Activated CD4-positive, alpha-beta T cell treated with anti-CD3 and anti-CD28 coated beads, Interleukin-2, amount 50 U/mL, for 4 hours (primary cell): ENCODE results near the gene PLK2.

Source experiments
- DNase-seq, 2 experiments: peaks; one replicate each; pipeline ENCODE4 v3.0.0-alpha.2; 2020

Gene PLK2

GRCh38 chr5:58460002-58460731 is at the start of gene PLK2:
PLK2 (minus strand) TSS chr5:58460086; CDS start chr5:58459959, 127 bp downstream.
- DNase-seq: peak; percentile 91 to 93

GRCh38 chr5:58507715-58508114 is 47.8 kb upstream of the PLK2 start:
- no peak for DNase-seq

- DNase-seq: no peak
These were observed 46.2 kb upstream of the PLK2 start for GRCh38 chr5:58505971-58506640.

GRCh38 chr5:58505502-58505901 is 45.6 kb upstream of the PLK2 start:
- no peak for DNase-seq

GRCh38 chr5:58504766-58505165 is 44.9 kb upstream of the PLK2 start:
- no peak for DNase-seq

GRCh38 chr5:58503390-58504046 is 43.6 kb upstream of the PLK2 start:
- no peak for DNase-seq

- DNase-seq: no peak
These were observed 42.0 kb upstream of the PLK2 start for GRCh38 chr5:58501778-58502417.

GRCh38 chr5:58499941-58500340 is 40.1 kb upstream of the PLK2 start:
- no peak for DNase-seq

- DNase-seq: no peak
These were observed 39.3 kb upstream of the PLK2 start for GRCh38 chr5:58499231-58499630.

GRCh38 chr5:58498340-58498942 is 38.6 kb upstream of the PLK2 start:
- no peak for DNase-seq

GRCh38 chr5:58497921-58498320 is 38.0 kb upstream of the PLK2 start:
- DNase-seq: no peak

GRCh38 chr5:58497386-58497785 is 37.5 kb upstream of the PLK2 start:
- no peak for DNase-seq

- no peak for DNase-seq
These were observed 36.6 kb upstream of the PLK2 start for GRCh38 chr5:58496488-58496887.

GRCh38 chr5:58493141-58493540 is 33.3 kb upstream of the PLK2 start:
- no peak for DNase-seq

- no peak for DNase-seq
These were observed 31.5 kb upstream of the PLK2 start, which contains the start of gene GAPT for GRCh38 chr5:58491216-58491892. GAPT (plus strand) TSS chr5:58491435; CDS start chr5:58494537, 3,102 bp downstream.

GRCh38 chr5:58490402-58491050 is 30.6 kb upstream of the PLK2 start:
- no peak for DNase-seq

GRCh38 chr5:58486290-58486689 is 26.4 kb upstream of the PLK2 start:
- DNase-seq: no peak

- no peak for DNase-seq
These were observed 24.6 kb upstream of the PLK2 start for GRCh38 chr5:58484505-58484904.

- no peak for DNase-seq
These were observed 22.6 kb upstream of the PLK2 start for GRCh38 chr5:58482536-58482935.

- DNase-seq: no peak
These were observed 21.9 kb upstream of the PLK2 start for GRCh38 chr5:58481828-58482227.

- DNase-seq: no peak
These were observed 21.3 kb upstream of the PLK2 start for GRCh38 chr5:58481066-58481676.
